HG03103 (cell line): ENCODE measurements around the gene DYNC2H1.
A peak's percentile ranks its signal among the peaks of the same experiment; 100 is the strongest.

ENCODE experiments used
- ATAC-seq: cut with Tn5 transposase; IDR thresholded peaks from one replicate; pipeline ENCODE4 v1.9.1; 2021; ENCODE audit warnings: low read depth; ENCODE audit not compliant: unreplicated experiment

Gene DYNC2H1, protein sequence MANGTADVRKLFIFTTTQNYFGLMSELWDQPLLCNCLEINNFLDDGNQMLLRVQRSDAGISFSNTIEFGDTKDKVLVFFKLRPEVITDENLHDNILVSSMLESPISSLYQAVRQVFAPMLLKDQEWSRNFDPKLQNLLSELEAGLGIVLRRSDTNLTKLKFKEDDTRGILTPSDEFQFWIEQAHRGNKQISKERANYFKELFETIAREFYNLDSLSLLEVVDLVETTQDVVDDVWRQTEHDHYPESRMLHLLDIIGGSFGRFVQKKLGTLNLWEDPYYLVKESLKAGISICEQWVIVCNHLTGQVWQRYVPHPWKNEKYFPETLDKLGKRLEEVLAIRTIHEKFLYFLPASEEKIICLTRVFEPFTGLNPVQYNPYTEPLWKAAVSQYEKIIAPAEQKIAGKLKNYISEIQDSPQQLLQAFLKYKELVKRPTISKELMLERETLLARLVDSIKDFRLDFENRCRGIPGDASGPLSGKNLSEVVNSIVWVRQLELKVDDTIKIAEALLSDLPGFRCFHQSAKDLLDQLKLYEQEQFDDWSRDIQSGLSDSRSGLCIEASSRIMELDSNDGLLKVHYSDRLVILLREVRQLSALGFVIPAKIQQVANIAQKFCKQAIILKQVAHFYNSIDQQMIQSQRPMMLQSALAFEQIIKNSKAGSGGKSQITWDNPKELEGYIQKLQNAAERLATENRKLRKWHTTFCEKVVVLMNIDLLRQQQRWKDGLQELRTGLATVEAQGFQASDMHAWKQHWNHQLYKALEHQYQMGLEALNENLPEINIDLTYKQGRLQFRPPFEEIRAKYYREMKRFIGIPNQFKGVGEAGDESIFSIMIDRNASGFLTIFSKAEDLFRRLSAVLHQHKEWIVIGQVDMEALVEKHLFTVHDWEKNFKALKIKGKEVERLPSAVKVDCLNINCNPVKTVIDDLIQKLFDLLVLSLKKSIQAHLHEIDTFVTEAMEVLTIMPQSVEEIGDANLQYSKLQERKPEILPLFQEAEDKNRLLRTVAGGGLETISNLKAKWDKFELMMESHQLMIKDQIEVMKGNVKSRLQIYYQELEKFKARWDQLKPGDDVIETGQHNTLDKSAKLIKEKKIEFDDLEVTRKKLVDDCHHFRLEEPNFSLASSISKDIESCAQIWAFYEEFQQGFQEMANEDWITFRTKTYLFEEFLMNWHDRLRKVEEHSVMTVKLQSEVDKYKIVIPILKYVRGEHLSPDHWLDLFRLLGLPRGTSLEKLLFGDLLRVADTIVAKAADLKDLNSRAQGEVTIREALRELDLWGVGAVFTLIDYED (N-terminal part only)

DNA sequence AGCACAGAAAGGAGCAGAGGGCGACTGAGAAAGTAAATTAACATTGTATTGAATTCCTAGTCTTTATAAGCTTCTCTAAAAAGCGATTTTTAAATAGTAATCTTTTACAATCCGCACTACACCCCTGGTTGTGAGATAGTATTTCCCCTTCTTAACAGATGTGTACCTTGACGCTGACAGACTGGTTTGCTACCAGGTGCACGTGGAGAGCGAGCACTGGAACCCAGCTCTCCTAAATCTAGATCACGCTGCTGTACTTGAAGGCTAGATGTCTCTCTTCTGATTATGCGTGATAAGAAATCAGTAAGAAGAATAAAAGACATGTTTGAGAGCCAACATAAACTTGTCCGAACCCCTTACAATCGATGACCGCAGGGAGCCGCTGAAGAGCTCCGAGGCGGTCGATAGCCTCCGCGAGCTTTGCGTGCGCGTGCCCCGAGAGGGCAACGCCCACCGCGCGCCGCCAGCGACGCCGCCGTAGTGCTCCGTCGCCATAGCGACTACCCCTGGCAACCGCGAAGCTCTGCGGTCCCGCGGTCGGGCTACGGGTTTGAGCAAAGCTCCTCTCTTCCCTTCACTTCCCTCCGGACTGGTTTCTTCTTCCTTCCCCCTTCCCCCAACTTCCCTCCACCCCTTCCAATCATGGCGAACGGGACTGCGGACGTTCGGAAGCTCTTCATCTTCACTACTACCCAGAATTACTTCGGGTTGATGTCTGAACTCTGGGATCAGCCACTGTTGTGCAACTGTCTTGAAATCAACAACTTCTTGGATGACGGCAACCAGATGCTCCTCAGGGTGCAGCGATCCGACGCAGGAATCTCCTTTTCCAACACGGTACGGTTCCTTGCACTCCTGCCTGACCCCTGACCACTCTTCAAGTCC is at the start of gene DYNC2H1:
DYNC2H1 (plus strand) TSS at position 494 of the 885 bp plus-strand sequence; CDS start at position 643, 149 bp downstream.
- peak; percentile 100 for ATAC-seq

DNA sequence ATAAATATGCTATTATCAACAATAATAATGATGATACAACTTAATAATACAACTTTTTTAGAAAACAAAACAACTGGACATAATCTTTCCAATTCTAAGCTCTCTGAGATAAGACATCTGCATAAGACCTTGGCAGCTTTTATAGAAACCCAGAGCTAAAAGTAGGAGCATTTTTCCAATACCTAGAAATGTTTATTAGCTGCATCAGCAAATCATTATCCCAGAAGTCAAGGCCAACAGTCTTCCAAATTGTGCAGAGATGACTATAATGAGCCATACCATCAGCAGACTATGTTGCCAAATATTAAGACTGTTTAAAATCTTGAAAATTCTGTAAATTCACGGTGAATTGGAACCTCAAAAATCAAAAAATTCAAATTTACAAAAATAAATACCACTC is 47.6 kb upstream of the DYNC2H1 start:
- no peak for ATAC-seq

DNA sequence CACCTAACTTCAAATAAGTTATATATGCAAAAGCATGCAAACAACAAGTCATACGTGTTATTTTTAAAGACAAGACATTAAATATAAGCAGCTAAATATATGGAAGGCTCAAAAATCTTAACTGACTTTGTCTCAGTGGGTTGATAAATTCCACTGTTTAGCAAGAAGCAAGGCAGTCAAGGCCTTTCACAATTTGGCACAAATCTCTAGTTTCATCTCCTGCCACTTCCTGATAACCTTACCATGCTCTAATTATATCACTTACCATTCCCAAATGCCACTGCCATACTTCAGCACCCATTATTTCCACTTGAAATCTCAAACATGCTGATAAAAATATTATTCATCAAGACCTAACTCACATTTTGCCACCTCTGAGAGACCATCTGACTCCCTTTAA is 42.1 kb upstream of the DYNC2H1 start:
- ATAC-seq, result no peak

DNA sequence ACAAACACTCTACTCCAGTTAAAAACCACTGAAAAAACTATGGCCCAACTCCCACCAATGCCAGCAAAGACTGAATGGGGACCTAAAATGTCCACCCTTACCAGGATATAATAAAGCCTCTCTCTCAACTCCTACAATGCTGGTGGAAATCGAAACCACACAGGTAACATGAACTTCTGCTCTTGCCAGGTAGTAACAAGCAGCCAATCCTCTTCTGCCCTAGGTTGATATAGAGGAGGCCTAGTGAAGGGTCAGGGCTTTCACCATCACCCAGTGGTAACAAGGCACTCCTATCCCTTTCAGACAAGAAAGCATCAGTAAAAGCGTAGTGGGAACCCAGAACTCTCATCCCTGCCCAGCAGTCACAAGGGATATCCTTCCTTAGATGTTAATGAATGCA is 39.9 kb upstream of the DYNC2H1 start:
- no peak for ATAC-seq

DNA sequence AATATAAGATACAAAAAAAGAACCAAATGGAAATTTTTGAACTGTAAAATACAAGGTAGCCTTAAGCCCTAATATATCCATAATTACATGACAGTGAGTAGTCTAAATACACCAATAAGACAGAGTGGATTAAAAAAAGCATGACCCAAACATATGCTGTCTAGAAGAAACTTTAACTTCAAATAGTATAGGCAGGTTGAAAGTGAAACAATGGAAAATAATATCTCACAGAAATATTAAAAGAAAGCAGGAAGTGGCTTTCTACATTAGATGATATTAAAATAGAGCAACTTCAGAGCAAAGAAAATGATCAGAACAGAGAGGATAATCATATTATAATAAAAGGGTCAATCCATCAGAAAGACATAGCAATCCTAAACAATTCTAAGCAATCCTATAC is 39.1 kb upstream of the DYNC2H1 start:
- ATAC-seq, result no peak

DNA sequence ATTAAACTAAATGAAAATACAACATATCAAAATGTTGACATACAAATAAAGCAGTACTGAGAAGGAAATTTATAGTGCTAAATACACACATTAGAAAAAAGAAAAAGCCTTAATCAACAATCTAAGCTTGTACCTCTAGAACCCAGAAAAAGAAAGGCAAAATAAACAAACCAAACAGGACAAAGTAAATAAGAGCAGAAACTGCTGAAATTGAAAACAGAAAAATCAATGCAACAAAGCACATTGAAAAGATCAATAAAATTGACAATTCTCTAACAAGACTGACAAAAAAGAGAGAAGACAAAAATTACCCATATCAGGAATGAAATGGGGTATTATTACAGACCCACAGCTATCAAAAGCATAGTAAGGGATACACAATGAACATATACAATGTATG is 38.2 kb upstream of the DYNC2H1 start:
- no peak for ATAC-seq

DNA sequence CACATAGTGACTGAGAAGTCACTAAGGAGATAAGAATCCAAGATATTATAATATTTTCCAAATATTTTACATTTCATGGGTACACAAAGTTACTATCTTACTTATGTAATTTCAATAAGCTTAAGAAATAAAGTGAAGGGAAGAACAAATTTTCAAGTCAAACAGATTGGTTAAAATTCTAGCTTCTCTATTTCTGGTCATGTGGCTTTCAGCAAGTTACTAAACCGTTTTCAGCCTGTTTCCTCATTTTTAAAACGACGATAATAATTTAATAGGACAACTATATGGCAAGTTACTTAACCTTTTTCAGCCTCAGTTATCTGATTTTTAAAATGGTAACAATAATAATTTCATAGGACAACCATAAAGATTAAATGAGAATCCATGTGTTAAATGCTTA is 32.9 kb upstream of the DYNC2H1 start:
- no peak for ATAC-seq

DNA sequence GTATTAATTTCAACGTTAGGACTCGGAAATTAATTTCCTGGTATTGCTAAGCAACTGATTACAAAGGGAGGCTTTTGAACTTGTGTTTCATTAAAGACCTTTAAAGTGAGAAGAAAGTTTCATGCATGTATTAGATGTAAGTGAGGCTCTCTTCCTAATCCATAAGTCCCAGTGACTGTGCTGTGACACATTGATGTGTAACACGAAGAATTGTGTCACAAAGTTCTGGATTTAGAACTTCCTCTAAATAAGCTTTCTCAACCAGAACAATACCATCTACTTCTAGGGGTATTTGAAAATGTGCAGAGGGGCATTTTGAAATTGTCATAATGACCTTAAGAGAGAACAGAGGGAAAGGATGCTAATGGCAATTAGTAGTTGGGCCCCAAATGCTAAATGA is 31.7 kb upstream of the DYNC2H1 start:
- no peak for ATAC-seq

DNA sequence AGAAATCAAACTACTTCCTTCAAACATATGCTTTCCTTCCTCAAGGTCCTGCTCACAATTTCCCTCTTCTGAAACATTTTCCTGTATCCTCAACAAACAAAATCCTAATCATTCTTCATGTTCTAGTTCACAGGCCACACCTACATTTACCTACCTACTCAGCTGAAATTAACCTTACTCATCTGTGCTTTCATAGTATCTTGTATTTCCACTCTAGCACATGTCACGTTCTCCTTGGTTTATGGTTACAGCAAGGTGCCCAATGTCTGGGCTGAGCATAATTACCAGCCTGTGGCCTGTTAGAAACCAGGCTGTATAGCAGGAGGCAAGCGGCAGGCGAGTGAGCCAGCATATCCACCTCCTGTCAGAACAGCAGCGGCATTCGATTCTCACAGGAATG is 30.5 kb upstream of the DYNC2H1 start:
- ATAC-seq, result no peak

DNA sequence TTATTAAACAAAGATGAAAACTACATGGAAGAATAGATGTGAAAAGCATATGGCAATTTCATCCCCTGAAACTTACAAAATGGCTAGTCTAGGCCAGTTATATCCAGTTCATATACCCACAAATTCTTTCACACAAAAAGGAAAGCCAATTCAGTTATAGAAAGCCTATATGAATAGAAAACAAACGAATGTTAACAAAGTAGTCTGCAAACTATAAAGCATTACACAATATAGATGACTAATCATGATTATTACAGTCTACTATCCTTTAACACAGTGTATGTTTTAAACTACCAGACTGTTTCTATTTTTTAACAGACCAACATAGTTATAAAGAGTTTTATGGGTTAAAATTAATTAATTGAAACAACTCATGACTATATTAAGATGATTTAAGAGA is 29.4 kb upstream of the DYNC2H1 start:
- no peak for ATAC-seq

DNA sequence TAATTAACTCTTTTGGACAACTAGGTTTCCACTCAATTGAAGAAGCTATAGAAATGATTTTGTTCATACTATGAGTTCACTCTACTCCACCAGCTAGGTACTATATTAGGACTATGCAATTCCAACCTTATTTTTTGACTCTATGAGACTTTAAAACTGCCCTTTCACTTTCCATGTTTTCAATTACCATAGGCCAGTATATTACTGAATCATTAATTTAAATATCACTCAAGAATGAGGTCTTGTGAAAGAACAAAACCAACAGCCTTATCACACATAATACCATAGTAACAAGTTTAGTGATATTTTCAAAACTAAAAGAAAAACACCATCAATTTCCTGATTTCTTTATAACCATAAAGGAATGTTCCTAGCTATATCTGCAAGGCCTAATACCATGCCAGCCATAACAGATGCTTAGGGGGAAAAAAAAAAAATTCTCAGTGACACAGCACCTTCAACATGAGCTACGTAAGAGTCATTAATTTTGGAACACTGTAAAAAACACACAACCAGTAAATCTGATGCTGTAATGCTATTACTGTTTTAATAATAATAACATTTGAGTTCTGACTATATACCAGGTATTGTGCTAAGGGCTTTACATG is 23.4 kb upstream of the DYNC2H1 start:
- ATAC-seq, result no peak

DNA sequence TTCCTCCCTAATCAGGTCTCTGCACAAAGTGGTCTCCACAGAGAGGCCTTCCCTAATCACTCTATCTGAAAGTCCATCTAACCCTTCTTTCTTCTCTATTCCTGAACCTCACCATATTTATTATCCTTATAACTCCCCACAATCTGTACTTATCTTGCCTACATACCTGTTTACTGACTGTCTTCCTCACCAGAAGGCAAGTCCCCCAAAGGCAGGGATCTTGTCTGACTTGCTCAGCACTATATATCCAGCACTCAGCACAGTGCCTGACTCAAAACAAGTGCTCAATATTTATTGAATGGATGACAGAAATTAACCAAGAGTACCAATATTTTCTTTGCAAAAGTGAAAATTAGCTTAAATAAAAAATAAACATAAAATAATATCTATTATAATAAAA is 22.8 kb upstream of the DYNC2H1 start:
- ATAC-seq, result no peak

DNA sequence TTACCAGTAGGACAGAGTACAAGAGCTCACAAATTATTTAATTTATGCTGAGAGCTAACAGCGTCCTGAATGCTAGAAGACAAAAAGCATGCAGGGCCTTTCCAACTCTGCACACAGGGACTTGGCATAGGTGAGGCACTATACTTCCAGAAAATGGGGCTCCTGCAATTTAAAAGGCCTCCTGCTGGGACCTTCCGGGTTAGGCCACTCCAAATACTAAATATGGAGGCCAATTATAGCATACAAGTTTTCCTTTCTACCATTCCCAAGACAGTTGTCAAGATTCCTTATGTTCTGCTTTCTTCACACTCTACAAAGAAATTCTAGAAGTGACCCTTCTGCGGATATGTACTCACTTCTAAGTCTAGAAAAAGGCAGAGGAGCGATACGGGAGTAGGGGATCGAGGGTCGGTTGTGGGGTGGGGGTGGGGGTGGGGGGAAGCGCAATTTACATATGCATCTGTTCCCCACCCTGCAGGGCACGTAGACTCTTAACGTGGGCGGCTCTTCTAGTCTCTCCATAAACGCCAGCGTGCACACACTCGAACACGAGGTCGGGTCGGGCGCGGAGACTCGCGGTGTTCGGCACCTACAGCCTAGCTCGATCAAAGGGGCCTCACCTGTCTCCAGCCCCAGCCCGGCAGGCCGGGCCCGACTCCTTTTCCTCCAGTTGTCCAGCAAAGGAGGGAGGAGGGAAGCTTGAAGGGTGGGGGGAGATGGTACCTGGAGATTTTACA is 18.0 kb upstream of the DYNC2H1 start:
- peak; percentile 40 for ATAC-seq

DNA sequence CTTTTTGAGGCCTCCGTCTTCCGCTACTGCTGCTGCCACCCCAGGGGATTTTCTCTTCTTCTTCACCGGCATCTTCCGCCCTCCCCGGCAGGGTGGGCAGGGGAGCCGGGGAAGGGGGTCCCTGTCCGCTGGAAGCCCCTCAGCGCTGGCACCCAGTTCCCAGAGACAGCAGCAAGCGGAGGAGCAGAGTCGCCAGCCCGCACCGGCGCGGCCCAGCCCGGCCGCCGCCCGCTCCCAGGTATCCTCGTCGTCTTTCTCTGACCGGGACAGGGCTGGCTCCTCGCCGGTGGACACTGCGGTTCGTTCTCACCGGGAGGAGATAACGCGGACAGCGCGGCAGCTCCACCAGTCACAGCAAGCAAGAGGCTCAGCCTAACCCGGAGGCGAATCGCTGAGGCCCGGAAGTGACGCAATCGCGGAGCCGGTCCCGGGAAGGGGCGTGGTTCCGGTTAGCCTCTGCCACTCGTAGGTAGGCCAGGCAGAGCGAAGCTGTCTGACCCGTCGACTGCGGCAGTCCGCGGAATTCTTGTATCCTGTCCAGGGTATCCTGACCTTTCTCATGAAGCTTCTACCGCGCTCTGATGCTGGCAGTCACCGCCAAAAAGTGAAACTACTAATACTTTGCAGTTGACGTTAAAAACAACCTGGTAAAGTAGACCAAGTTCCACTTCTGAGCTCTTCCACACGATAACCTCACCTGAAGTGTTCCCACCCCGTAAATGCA is 17.3 kb upstream of the DYNC2H1 start, which contains the start of gene DCUN1D5:
DCUN1D5 (minus strand) TSS at position 360 of the 724 bp plus-strand sequence; CDS start at position 72, 288 bp downstream.
- peak; percentile 98 for ATAC-seq

DNA sequence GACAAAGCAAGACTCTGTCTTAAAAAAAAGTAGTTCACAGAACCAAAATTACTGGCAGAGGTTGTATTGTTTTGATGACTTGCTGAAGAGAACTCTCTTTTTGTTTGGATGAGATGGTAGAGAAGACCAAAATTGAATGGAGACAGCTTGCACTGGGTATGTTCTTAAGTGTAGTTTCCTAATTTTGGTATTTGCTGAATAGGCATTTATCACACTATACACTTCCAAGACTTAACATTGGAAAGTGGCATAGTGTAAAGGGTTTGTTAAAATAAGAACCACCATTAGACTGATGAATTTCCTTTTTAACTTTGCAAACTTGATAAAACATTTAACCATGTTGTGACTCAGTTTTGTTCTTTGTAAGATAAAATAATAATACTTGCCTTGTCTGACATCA is 11.9 kb upstream of the DYNC2H1 start:
- ATAC-seq, result no peak

DNA sequence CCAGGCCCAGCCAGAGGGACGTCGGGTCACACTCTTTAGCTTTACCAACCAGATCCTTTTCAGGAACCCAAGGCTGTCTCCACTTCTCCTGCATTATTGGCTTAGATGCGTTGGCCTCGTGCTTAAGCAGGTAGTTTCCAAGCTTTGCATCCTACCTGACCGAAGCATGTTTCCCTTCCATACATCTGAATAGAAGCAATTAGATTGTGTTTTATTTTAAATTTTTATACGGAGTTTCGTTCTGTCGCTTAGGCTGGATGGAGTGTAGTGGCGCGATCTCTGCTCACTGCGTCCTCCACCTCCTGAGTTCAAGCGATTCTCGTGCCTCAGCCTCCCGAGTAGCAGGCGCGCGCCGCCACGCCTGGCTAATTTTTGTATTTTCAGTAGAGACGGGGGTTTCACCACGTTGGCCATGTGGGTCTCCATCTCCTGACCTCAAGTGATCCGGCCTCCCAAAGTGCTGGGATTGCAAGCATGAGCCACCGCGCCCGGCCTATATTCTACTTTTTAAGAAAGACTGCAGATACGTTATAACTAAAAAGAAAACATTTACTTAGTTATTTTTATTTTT is 677 bp downstream of the DYNC2H1 start:
- ATAC-seq, result no peak

DNA sequence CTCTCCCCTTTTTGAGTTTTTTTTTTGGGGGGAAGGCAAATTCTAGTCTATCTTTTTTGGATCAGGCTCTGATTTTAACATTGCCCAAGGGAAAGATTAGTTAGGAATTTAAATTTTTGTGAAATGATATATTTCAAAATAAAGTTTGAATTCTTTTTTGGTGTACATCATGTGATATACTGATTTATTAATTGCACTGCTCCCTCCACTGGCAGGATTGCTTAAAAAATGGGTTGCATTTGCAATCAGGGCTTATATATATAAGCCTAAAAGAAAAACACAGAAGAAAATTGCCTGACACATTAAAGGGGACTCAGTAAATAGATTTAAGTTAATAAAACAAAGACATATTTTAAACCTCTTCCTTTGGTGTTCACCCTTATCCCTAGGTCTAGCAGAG is 1.2 kb downstream of the DYNC2H1 start:
- no peak for ATAC-seq

DNA sequence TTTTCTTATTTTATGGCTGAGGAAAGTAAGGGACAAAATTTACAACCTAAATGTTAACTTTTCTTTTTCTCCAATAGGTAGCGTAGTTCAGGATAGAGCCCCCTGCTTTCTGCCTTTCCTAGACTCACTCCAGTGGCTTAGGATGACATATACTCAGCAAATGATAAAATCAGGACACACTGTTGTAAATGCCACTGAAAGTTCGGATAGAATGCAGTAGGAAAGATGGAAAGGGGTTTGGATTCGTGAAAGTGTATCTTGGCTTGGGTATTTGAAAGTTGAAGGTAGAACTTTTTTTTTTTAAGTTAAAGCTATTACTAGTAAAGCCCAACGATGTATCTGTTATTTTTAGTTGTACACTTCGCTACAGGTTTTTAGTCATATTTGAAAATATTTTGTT is 2.2 kb downstream of the DYNC2H1 start:
- no peak for ATAC-seq
